OCI-LY1 (cell line): ENCODE data around the gene PRG3.

Source experiments
- H2AFZ ChIP-seq: fragments of 200-600 bp; sonication (generic), shearing (Covaris generic); 2 replicates; pipeline ENCODE4 v1.6.0; 2014; ENCODE audit warnings: antibody characterized with exemption, mild to moderate bottlenecking, low read length
- H3F3A ChIP-seq: fragments of 200-600 bp; sonication (generic), shearing (Covaris generic); 2 replicates; pipeline ENCODE4 v1.6.0; 2014; ENCODE audit warnings: mild to moderate bottlenecking, antibody characterized with exemption, low read length, moderate library complexity; ENCODE audit not compliant: insufficient read depth
- H3K27ac ChIP-seq: fragments of 200-600 bp; sonication (generic); 2 replicates; pipeline ENCODE4 v1.5.1; 2014; ENCODE audit warnings: low read length, mixed run types, mild to moderate bottlenecking, low read depth; ENCODE audit not compliant: poor library complexity, severe bottlenecking
- H3K27me3 ChIP-seq: fragments of 200-600 bp; sonication (generic); 2 replicates; pipeline ENCODE4 v1.6.0; 2014; ENCODE audit warnings: antibody characterized with exemption, mild to moderate bottlenecking, low read length, moderate library complexity; ENCODE audit not compliant: insufficient read depth
- H3K36me3 ChIP-seq: fragments of 200-600 bp; sonication (generic); 2 replicates; pipeline ENCODE4 v1.6.1; 2014; ENCODE audit warnings: mild to moderate bottlenecking, antibody characterized with exemption, low read length, moderate library complexity, mixed read lengths; ENCODE audit not compliant: insufficient read depth
- H3K4me1 ChIP-seq: fragments of 200-600 bp; sonication (generic); 2 replicates; pipeline ENCODE4 v1.5.1; 2014; ENCODE audit warnings: mild to moderate bottlenecking, low read length, moderate library complexity; ENCODE audit not compliant: insufficient read depth, severe bottlenecking
- H3K4me2 ChIP-seq: fragments of 200-600 bp; sonication (generic), shearing (Covaris generic); 2 replicates; pipeline ENCODE4 v1.6.1; 2014; ENCODE audit warnings: low read length
- H3K4me3 ChIP-seq: fragments of 200-600 bp; sonication (generic); 2 replicates; pipeline ENCODE4 v1.5.1; 2014; ENCODE audit warnings: low read length, low read depth, mild to moderate bottlenecking, mixed read lengths; ENCODE audit not compliant: poor library complexity, severe bottlenecking
- H3K79me2 ChIP-seq: fragments of 200-600 bp; shearing (Covaris generic); 2 replicates; pipeline ENCODE4 v1.6.1; 2016; ENCODE audit warnings: mixed run types, low read length, mixed read lengths; ENCODE audit not compliant: insufficient read depth
- H3K9ac ChIP-seq: fragments of 200-600 bp; sonication (generic), shearing (Covaris generic); 2 replicates; pipeline ENCODE4 v1.6.1; 2014; ENCODE audit warnings: mild to moderate bottlenecking, low read length, mixed read lengths
- H3K9me2 ChIP-seq: fragments of 200-600 bp; sonication (generic), shearing (Covaris generic); 2 replicates; pipeline ENCODE4 v1.6.1; 2014; ENCODE audit warnings: low read depth, mild to moderate bottlenecking, low read length, mixed read lengths
- H3K9me3 ChIP-seq: fragments of 200-600 bp; shearing (Covaris generic); 2 replicates; pipeline ENCODE4 v1.6.1; 2014; ENCODE audit warnings: low read length, mixed read lengths
- H4K20me1 ChIP-seq: fragments of 200-600 bp; sonication (generic), shearing (Covaris generic); 2 replicates; pipeline ENCODE4 v1.6.0; 2016; ENCODE audit warnings: mild to moderate bottlenecking, low read length; ENCODE audit not compliant: insufficient read depth
- EZH2 ChIP-seq: fragments of 200-600 bp; sonication (generic), shearing (Covaris generic); IDR thresholded peaks from 2 replicates; pipeline ENCODE4 v1.8.0; 2017; ENCODE audit warnings: borderline replicate concordance, mixed run types, mild to moderate bottlenecking, antibody characterized with exemption, low read length, moderate library complexity, mixed read lengths
- TF ChIP-seq, protein P1 (sequence below): fragments of 200-600 bp; sonication (generic), shearing (Covaris generic); IDR thresholded peaks from 2 replicates; pipeline ENCODE4 v1.5.1; 2017; ENCODE audit warnings: mild to moderate bottlenecking, antibody characterized with exemption, low read length, moderate library complexity, mixed read lengths

Gene PRG3

DNA sequence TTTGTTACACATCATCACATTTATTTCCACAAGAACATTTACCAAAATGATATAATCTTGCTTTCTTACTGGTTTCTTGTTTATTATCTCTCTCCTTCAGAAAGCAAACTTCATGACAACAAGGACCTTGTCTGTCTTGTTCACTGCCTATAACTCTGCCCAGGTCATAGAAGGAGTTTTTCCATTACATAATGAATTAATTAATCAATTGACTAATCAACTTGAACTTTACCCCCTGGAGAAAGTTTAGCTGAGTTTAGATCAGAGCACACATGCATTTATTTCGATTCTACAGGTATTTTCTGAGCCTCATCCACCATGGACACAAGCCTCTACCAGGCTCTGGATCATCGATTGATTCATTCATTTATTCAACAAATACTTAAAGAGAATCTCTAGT, 15.8 kb upstream of the PRG3 start:
- Histone ChIP-seq H4K20me1 (no peaks in the 10 kb centered on the region), H3K9ac (no peak overlapping the region), H3K27me3 (no peaks in the 10 kb centered on the region), H3K4me1 (no peaks in the 10 kb centered on the region), H3K4me3 (no peak overlapping the region), H3F3A (no peaks in the 10 kb centered on the region), H3K9me3 (no peaks in the 10 kb centered on the region), H2AFZ (no peak overlapping the region), H3K9me2 (no peaks in the 10 kb centered on the region), H3K4me2 (no peak overlapping the region), H3K36me3 (no peaks in the 10 kb centered on the region), H3K79me2 (no peaks in the 10 kb centered on the region), H3K27ac (no peak overlapping the region)
- TF ChIP-seq EZH2 = no peak
- TF ChIP-seq, protein P1, sequence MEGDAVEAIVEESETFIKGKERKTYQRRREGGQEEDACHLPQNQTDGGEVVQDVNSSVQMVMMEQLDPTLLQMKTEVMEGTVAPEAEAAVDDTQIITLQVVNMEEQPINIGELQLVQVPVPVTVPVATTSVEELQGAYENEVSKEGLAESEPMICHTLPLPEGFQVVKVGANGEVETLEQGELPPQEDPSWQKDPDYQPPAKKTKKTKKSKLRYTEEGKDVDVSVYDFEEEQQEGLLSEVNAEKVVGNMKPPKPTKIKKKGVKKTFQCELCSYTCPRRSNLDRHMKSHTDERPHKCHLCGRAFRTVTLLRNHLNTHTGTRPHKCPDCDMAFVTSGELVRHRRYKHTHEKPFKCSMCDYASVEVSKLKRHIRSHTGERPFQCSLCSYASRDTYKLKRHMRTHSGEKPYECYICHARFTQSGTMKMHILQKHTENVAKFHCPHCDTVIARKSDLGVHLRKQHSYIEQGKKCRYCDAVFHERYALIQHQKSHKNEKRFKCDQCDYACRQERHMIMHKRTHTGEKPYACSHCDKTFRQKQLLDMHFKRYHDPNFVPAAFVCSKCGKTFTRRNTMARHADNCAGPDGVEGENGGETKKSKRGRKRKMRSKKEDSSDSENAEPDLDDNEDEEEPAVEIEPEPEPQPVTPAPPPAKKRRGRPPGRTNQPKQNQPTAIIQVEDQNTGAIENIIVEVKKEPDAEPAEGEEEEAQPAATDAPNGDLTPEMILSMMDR = no peak

DNA sequence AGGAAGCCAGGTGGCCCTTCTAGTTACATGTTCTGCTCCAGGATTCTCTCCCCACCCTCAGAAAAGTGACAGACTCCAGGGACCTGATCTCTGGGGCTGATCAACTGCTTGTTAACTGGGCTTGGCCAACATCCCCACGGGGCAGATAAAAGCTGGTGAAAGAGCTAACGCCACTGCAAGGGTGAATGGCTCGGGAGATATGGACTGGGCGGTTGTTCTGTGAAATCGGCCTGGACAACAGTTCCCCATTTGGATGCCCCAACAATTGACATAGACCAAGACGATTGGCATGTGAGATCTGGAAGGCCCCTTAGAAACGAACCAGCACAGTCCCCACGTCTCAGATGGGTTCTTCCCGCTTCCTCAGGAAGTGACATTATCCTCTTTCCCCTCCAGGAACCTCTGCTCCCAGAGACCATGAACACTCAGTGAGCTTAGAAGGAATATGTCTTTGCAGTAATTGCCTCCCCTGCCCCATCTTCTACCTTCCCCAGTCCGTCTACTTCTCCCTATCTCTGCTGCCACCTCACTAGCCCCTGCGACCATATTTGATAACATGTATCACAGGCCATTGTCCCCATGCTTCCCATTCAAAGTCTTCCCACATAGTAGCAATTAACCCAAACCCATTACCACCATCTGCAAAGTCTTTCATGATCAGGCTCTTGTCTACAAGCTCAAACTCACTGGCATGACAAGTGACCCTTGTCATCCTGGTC, 15.1 kb upstream of the PRG3 start:
- no peaks in the 10 kb centered on the region for H3K9me3 ChIP-seq
- H2AFZ ChIP-seq = no peak overlapping the region
- H3K9me2 ChIP-seq = no peaks in the 10 kb centered on the region
- TF ChIP-seq, protein P1 = no peak
- TF ChIP-seq EZH2 = no peak
- H4K20me1 ChIP-seq = no peaks in the 10 kb centered on the region
- no peaks in the 10 kb centered on the region for H3K36me3 ChIP-seq
- H3K4me3 ChIP-seq = no peak overlapping the region
- no peaks in the 10 kb centered on the region for H3F3A ChIP-seq
- H3K4me2 ChIP-seq = no peak overlapping the region
- H3K9ac ChIP-seq = no peak overlapping the region
- no peaks in the 10 kb centered on the region for H3K4me1 ChIP-seq
- H3K27ac ChIP-seq = no peak overlapping the region
- H3K27me3 ChIP-seq = no peaks in the 10 kb centered on the region
- H3K79me2 ChIP-seq = no peaks in the 10 kb centered on the region

DNA sequence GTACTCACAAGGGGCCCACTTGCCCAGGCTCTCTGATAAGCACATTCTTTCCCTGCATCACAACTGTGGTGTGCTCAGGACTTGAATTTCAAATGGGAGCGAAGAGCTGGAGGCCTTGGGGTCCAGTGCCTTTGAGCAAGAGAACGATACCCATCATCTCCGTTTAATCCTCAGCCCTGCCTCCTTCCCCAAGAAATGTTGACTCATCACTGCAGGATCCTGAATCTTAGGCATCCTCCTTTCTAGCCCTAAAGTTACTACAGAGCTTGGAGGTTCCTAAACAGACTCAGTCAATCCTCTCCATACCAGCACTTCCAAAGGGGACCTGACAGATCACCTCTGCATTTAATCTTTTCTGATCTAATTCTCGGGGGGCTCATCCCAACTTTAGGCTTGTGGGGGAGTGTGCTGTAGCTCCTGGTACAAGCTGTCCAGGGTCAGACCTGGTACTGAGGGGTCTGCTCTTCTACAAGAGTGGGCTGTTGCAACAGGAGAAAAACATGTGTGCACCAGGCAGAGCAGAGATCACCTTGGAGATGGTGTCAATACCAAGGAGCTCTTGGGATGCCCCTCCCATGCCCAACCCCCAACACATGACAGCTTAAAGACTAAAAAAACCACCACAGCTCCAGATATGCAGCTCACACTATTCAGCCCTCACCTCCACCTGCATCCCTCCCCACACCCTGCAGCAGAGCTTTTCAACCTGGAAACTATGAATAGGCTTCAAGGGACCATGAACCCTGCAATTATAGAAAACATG, 13.4 kb upstream of the PRG3 start:
- TF ChIP-seq EZH2 = no peak
- TF ChIP-seq, protein P1 = no peak

More for the DNA sequence above, 13.4 kb upstream of the PRG3 start:
- no peak overlapping the region for H3K4me2 ChIP-seq
- H3K9ac ChIP-seq = no peak overlapping the region
- H2AFZ ChIP-seq = no peak overlapping the region
- H3K36me3 ChIP-seq = no peaks in the 10 kb centered on the region
- H3F3A ChIP-seq = no peaks in the 10 kb centered on the region
- no peaks in the 10 kb centered on the region for H4K20me1 ChIP-seq
- no peak overlapping the region for H3K27ac ChIP-seq
- no peaks in the 10 kb centered on the region for H3K4me1 ChIP-seq
- H3K9me3 ChIP-seq = no peaks in the 10 kb centered on the region
- no peaks in the 10 kb centered on the region for H3K9me2 ChIP-seq
- H3K27me3 ChIP-seq = no peaks in the 10 kb centered on the region
- H3K4me3 ChIP-seq = no peak overlapping the region
- H3K79me2 ChIP-seq = no peaks in the 10 kb centered on the region
